ENCODE data around the gene RAB22A.
A peak's percentile ranks its signal among the peaks of the same experiment; 100 is the strongest.

RAB22A gene

GRCh38 chr20:58310291-58310782 is 822 bp downstream of the RAB22A start:
- in situ Hi-C loops (cut with HindIII; ENCODE audit: low pct_ligation_motif_present, low sequenced_read_pairs) = no loop called here
- H3K27me3 ChIP-seq (replicated peaks) = no peaks in the 10 kb centered on the region
- no peak for DNase-seq
- peak overlapping the region; percentile 82 for H3K4me3 ChIP-seq (ENCODE audit: low read depth, low read length)
- H3K27ac ChIP-seq = peak overlapping the region; percentile 96
- no peak for TF ChIP-seq CTCF (IDR thresholded peaks at IDR 0.05; ENCODE audit: low read depth, low read length, missing control alignments)
- H3K36me3 ChIP-seq (replicated peaks) = peaks cover 26% of the 10 kb centered on the region

- Histone ChIP-seq H3K36me3 (replicated peaks) (peaks cover 40% of the 10 kb centered on the region), H3K4me3 (ENCODE audit: low read depth, low read length) (no peak overlapping the region), H3K27ac (no peak overlapping the region), H3K27me3 (replicated peaks) (no peaks in the 10 kb centered on the region)
- DNase-seq = no peak
- in situ Hi-C loops (cut with HindIII; ENCODE audit: low pct_ligation_motif_present, low sequenced_read_pairs) = no loop called here
- no peak for TF ChIP-seq CTCF (IDR thresholded peaks at IDR 0.05; ENCODE audit: low read depth, low read length, missing control alignments)
Measured at GRCh38 chr20:58312836-58313235, 3.3 kb downstream of the RAB22A start.

DNA sequence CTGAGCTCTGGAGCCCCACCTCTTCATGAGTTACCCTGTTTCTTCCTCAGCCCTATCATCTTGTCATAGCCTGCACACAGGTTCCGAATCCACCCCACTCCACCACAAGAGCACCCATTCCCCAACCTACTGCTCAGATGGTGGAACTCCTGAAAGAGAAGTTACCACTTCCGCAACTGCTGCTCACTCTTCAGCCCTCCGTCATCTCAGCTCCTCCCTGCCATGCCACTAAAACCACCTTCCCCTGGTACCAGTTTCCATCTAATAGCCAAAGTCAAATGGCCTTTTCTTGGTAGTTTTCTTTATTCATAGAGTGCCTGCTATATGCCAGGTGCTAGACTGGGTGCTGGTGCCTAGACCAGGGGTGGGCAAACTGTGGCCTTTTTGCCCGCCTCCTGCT is 3.9 kb downstream of the RAB22A start:
- no peak overlapping the region for H3K27ac ChIP-seq
- no peak for TF ChIP-seq CTCF (IDR thresholded peaks at IDR 0.05; ENCODE audit: low read depth, low read length, missing control alignments)
- in situ Hi-C loops (cut with HindIII; ENCODE audit: low pct_ligation_motif_present, low sequenced_read_pairs) = no loop called here
- peaks cover 41% of the 10 kb centered on the region for H3K36me3 ChIP-seq (replicated peaks)
- no peak for DNase-seq
- no peak overlapping the region for H3K4me3 ChIP-seq (ENCODE audit: low read depth, low read length)
- H3K27me3 ChIP-seq (replicated peaks) = no peaks in the 10 kb centered on the region

- no peak overlapping the region for H3K27ac ChIP-seq
- no peak for DNase-seq
- no peak overlapping the region for H3K4me3 ChIP-seq (ENCODE audit: low read depth, low read length)
- no peaks in the 10 kb centered on the region for H3K27me3 ChIP-seq (replicated peaks)
- in situ Hi-C loops (cut with HindIII; ENCODE audit: low pct_ligation_motif_present, low sequenced_read_pairs) = no loop called here
- H3K36me3 ChIP-seq (replicated peaks) = peaks cover 14% of the 10 kb centered on the region
- no peak for TF ChIP-seq CTCF (IDR thresholded peaks at IDR 0.05; ENCODE audit: low read depth, low read length, missing control alignments)
Measured at GRCh38 chr20:58321205-58321604, 11.7 kb downstream of the RAB22A start.

DNA sequence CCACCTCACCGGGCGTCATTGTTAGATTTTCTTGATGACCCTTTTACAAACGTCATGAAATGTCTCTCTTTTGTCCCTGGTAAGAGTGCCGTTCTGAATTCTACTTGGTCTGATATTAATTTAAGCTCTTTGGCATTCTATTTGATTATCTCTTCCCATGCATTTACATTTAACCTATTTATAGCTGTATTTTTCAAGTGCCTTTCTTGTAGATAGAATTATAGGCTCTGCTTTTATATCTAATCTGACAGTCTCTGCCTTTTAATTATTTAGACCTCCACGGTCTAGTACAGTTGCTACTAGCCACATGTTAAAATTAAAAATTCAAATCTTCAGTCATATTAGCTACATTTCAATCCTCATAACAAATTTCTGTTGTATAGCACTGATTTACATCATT is 12.6 kb downstream of the RAB22A start:
- Histone ChIP-seq H3K27me3 (replicated peaks) (no peaks in the 10 kb centered on the region), H3K36me3 (replicated peaks) (peaks cover 5% of the 10 kb centered on the region), H3K4me3 (ENCODE audit: low read depth, low read length) (no peak overlapping the region), H3K27ac (no peak overlapping the region)
- TF ChIP-seq CTCF (IDR thresholded peaks at IDR 0.05; ENCODE audit: low read depth, low read length, missing control alignments) = no peak
- no peak for DNase-seq
- in situ Hi-C loops (cut with HindIII; ENCODE audit: low pct_ligation_motif_present, low sequenced_read_pairs) = no loop called here

- Histone ChIP-seq H3K4me3 (ENCODE audit: low read depth, low read length) (no peak overlapping the region), H3K36me3 (replicated peaks) (no peaks in the 10 kb centered on the region), H3K27ac (no peak overlapping the region), H3K27me3 (replicated peaks) (no peaks in the 10 kb centered on the region)
- in situ Hi-C loops (cut with HindIII; ENCODE audit: low pct_ligation_motif_present, low sequenced_read_pairs) = no loop called here
- DNase-seq = no peak
- no peak for TF ChIP-seq CTCF (IDR thresholded peaks at IDR 0.05; ENCODE audit: low read depth, low read length, missing control alignments)
Measured at GRCh38 chr20:58325912-58326311, 16.4 kb downstream of the RAB22A start.
